GM12865 (cell line): ENCODE results near the gene B3GAT1.

ENCODE experiments used
- DNase-seq: peaks from one replicate; pipeline ENCODE4 v3.0.0; 2010; ENCODE audit warnings: low read depth
- H3K4me3 ChIP-seq: 2 replicates; pipeline ENCODE4 v1.5.1; 2011; ENCODE audit warnings: mild to moderate bottlenecking, low read depth, low read length, control low read depth
- TF ChIP-seq, protein P1 (sequence below): IDR thresholded peaks from 2 replicates; pipeline ENCODE4 v1.5.1; 2011; ENCODE audit warnings: low read length, control low read depth, low read depth, inconsistent platforms; ENCODE audit not compliant: insufficient read depth; ENCODE audit errors: missing control alignments

The B3GAT1 gene

DNA sequence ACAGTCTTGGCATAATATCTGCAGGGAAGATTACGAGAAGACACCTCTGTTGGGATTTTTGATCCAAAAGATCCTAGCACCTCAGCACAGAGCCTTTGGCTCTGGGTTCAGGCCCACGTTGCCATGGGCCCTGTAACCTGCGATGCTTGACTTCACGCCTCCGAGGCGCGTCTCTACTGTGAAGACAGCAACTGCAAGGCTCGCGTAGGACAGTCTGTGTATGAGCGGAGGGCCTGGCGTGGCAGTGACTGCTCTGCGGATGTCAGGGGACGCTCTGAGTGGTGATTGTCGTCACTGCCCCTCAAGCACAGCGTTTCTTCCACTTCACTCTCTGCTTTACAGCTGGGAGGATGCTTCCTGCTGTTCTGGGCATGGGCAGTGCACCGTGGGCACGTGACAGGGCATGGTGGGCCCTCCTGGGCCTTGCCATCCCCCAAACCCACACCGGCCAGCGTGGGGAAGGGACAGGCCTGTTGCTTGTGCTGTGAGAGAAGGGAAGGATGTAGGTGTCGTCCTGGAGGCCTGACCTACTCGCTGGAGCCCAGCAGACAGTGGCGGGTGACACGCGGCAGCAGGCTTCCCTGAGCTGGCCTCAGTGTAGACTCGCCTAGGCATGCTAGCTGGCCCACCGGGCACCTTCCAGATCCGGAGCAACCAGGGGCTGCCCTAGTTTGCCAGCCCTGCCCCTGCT lies 53.7 kb downstream of the B3GAT1 start:
- TF ChIP-seq, protein P1, sequence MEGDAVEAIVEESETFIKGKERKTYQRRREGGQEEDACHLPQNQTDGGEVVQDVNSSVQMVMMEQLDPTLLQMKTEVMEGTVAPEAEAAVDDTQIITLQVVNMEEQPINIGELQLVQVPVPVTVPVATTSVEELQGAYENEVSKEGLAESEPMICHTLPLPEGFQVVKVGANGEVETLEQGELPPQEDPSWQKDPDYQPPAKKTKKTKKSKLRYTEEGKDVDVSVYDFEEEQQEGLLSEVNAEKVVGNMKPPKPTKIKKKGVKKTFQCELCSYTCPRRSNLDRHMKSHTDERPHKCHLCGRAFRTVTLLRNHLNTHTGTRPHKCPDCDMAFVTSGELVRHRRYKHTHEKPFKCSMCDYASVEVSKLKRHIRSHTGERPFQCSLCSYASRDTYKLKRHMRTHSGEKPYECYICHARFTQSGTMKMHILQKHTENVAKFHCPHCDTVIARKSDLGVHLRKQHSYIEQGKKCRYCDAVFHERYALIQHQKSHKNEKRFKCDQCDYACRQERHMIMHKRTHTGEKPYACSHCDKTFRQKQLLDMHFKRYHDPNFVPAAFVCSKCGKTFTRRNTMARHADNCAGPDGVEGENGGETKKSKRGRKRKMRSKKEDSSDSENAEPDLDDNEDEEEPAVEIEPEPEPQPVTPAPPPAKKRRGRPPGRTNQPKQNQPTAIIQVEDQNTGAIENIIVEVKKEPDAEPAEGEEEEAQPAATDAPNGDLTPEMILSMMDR, result no peak
- no peak for DNase-seq
- H3K4me3 ChIP-seq, result no peak overlapping the region

DNA sequence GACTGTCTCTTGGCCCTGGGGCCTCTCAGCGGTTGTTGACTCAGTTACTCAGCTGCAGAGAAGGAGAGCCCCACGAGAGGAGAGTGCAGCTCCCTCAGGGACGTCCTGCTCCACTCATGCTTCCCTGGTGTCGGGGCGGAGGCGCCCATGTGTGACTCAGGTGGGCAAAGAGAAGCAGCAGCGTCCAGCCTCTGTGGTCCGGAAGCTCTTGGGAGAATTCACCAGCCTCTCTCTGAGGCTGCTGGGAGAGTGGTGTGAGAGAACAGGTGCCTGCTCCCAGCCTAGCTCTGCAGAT lies 54.5 kb downstream of the B3GAT1 start:
- DNase-seq, result no peak
- H3K4me3 ChIP-seq, result no peak overlapping the region
- TF ChIP-seq, protein P1, result no peak

DNA sequence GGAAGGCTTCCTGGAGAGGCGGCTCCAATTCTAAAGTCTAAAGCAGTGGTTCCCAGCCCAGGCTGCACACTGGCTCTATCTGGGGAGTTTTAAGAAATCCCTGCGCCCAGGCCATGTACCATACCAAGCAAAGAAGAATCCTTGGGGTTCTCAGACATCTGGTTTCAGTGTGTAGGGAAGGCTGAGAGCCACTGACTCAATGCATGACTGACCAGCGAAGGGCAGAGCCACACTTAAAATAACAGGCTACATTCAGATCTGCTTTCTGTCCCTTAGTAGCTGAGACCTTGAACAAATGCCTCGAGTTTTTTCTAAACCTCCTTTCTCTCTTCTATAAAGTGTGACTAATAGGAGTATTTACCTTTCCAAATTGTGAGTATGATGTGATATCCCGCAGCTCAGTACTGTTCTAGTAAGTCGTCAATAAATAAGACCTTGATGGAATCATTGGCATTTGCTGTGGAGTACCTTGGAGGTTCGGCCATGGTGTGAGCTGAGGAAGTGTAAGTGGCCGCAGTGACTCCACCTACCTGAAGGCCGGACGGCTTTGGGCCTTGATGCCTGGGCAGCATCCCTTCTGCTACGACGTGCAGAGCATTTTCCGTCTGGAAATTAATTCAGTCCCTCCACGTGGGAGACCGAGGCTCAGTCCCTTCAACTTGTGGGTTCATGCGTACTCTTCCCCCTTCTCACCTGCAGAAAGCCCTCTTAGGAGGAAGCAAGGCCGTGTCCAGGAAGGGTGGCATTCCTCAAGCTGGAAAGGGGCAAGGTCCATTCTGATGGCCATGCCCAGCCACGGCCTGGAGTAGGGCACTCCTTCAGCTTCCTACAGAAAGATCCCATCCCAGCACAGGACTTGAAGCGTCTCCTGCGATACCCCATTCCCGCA lies 55.1 kb downstream of the B3GAT1 start:
- no peak for DNase-seq
- H3K4me3 ChIP-seq, result no peak overlapping the region
- TF ChIP-seq, protein P1, result no peak

DNA sequence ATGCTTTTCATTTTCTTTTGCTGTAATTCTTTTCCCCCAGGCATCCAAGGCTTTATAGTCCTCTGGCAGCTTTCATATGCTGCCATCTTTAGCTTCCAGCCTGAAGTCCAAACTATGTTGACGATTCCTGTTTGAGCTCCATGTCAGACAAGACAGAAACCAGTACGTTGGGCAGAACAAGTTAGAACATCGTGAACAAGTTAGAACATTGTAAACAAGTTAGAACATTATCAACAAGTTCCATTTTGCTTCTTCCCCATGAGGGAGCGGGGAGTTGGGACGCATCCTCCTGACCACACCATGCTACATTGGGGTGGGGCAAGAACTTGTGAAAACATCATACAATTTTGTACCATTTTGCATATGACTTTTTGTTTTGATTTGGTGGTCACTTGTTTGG lies 56.4 kb downstream of the B3GAT1 start:
- TF ChIP-seq, protein P1, result no peak
- no peak overlapping the region for H3K4me3 ChIP-seq
- DNase-seq, result no peak

DNA sequence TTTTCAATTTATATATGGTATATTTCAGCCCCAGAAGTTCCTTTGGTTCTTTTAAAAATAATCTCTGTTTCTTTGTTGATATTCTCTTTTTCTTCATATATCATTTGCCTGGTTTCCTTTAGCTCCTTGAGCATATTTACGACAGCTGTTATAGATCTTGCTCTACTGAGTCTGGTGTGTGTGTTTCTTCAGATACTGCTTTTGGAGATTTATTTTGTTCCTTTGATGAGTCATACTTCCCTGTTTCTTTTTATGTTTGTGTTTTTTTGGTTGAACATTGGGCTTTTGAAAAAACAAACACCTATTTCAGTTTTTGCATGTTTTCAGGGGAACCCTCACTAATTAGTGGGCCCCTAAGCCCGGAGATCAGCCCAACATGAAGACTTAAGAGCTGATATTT lies 56.9 kb downstream of the B3GAT1 start:
- no peak for DNase-seq
- H3K4me3 ChIP-seq, result no peak overlapping the region
- TF ChIP-seq, protein P1, result no peak

DNA sequence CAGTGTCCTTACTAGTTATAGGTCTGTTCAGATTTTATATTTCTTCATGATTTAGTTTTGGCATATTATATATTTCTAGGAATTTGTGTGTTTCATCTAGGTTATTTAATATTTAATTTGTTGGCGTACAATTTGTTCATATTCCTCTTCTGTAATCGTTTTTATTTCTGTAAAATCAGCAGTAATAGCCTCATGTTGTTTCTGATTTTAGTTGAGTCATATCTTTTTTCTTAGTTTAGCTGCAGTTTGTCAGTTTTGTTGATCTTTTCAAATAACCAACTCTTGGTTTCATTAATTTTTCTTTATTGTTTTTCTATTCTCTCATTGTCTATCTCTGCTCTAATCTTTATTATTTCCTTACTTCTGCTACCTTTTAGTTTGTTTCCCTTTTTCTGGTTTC lies 59.9 kb downstream of the B3GAT1 start:
- no peak for DNase-seq
- TF ChIP-seq, protein P1, result no peak
- H3K4me3 ChIP-seq, result no peak overlapping the region
